Gastrocnemius medialis (tissue), 4 donors: ENCODE results near the gene PRKG1. TPM values are rescaled to one million over a fixed set of nuclear protein-coding genes. Genes with fewer than 3 reads are reported as not detected.
"Not testable (repeated sequence)": the region's sequence is repeated elsewhere in the genome, so short reads cannot be mapped to it uniquely, and the experiment has no call there.

ENCODE experiments used
- ATAC-seq, 2 donors: fragments of 150-250 bp; one replicate each; pipeline ENCODE4 v1.9.1; 2016
- DNase-seq, 2 donors: peaks; one replicate each; pipeline ENCODE4 v3.0.0-alpha.2; 2019
- H3K27ac ChIP-seq, 4 donors: fragments of 200-600 bp; sonication (generic); 1 replicate in 1 of 4; 2 replicates in 3 of 4; pipeline ENCODE4 v1.5.1; 2016 to 2018; ENCODE audit warnings: mild to moderate bottlenecking in 2 of 4, moderate library complexity in 1 of 4
- H3K27me3 ChIP-seq, 3 donors: fragments of 200-600 bp; sonication (generic) in 2 of 3; 1 replicate in 1 of 3; 2 replicates in 2 of 3; pipeline versions ENCODE4 v1.5.1 to v1.6.0; 2016 to 2019; ENCODE audit warnings: mild to moderate bottlenecking in 1 of 3, moderate library complexity in 1 of 3
- H3K36me3 ChIP-seq, 2 donors: fragments of 200-600 bp; sonication (generic) in 1 of 2; one replicate each; pipeline ENCODE4 v1.5.1; 2017 to 2018
- H3K4me1 ChIP-seq, 2 donors: fragments of 200-600 bp; sonication (generic) in 1 of 2; one replicate each; pipeline ENCODE4 v1.5.1; 2016 to 2017; ENCODE audit warnings: mild to moderate bottlenecking in 2 of 2
- H3K4me3 ChIP-seq, 4 donors: fragments of 200-600 bp; sonication (generic) in 3 of 4; 1 replicate in 1 of 4; 2 replicates in 3 of 4; pipeline ENCODE4 v1.5.1; 2016 to 2019; ENCODE audit warnings: mild to moderate bottlenecking in 2 of 4
- H3K9me3 ChIP-seq, 3 donors: fragments of 200-600 bp; sonication (generic) in 2 of 3; 1 replicate in 1 of 3; 2 replicates in 2 of 3; pipeline ENCODE4 v1.5.1; 2016 to 2019
- CTCF ChIP-seq, 5 experiments: fragments of 450-650 bp in 3 of 5; fragments of 200-600 bp in 2 of 5; sonication (generic) in 2 of 5; IDR thresholded peaks in 4 of 5; conservative IDR thresholded peaks in 1 of 5; 1 replicate in 4 of 5; 2 replicates in 1 of 5; pipeline ENCODE4 v1.5.1; 2016 to 2019; ENCODE audit warnings: antibody characterized with exemption in 5 of 5, mild to moderate bottlenecking in 3 of 5, moderate library complexity in 3 of 5
- POLR2A ChIP-seq, 2 donors: fragments of 450-650 bp; IDR thresholded peaks; one replicate each; pipeline ENCODE4 v1.6.1; 2017; ENCODE audit warnings: antibody characterized with exemption in 2 of 2, mild to moderate bottlenecking in 2 of 2, moderate library complexity in 2 of 2
- in situ Hi-C, 4 donors: fragments of 200-750 bp; cut with MboI; loops; one replicate each; pipeline versions ENCODE4 v1.15.0 to v1.8.0; 2017; ENCODE audit warnings: low sequenced_read_pairs in 4 of 4
- intact Hi-C: fragments of 100-400 bp; cut with DNase I; formaldehyde crosslinking; loops from one replicate; pipeline ENCODE4 v1.15.1; 2023; ENCODE audit warnings: low total_unique reads
- total RNA-seq, 4 donors: library from RNA; depleted of rRNA; stranded (reverse); fragments of >200 nt; gene quantifications; one replicate each; pipeline versions ENCODE4 v1.1.0 to v1.2.3, GENCODE V29; 2016

Gene PRKG1
- total RNA-seq, 4 donors from 2014 or later = 10.4 to 39.4 (median 25.1) TPM

- TF ChIP-seq CTCF (IDR thresholded peaks at IDR 0.05 in 4 of 5, conservative IDR thresholded peaks at IDR 0.05 in 1 of 5) (no peak), POLR2A (IDR thresholded peaks at IDR 0.05) (no peak)
- Histone ChIP-seq H3K27ac (no peak overlapping the region), H3K9me3 (no peaks in the 10 kb centered on the region), H3K4me3 (no peak overlapping the region), H3K27me3 (no peaks in the 10 kb centered on the region), H3K4me1 (no peaks in the 10 kb centered on the region), H3K36me3 (no peaks in the 10 kb centered on the region)
- intact Hi-C loops = no loop called here
- in situ Hi-C loops = no loop called here
- DNase-seq (no peak), ATAC-seq (no peak)
Measured at GRCh38 chr10:51272555-51272954, 198.3 kb downstream of the PRKG1 start.

GRCh38 chr10:51273574-51273973 is 199.3 kb downstream of the PRKG1 start:
- intact Hi-C loops (no loop called here), in situ Hi-C loops (no loop called here)
- TF ChIP-seq CTCF (IDR thresholded peaks at IDR 0.05 in 4 of 5, conservative IDR thresholded peaks at IDR 0.05 in 1 of 5) (no peak), POLR2A (IDR thresholded peaks at IDR 0.05) (no peak)
- H3K9me3 ChIP-seq = no peaks in the 10 kb centered on the region
- H3K27ac ChIP-seq = no peak overlapping the region
- ATAC-seq (no peak), DNase-seq (no peak)
- no peaks in the 10 kb centered on the region for H3K4me1 ChIP-seq
- no peaks in the 10 kb centered on the region for H3K27me3 ChIP-seq
- no peaks in the 10 kb centered on the region for H3K36me3 ChIP-seq
- H3K4me3 ChIP-seq = no peak overlapping the region

GRCh38 chr10:51276097-51276496 is 201.8 kb downstream of the PRKG1 start:
- intact Hi-C loops = not testable (repeated sequence)

GRCh38 chr10:51281387-51281786 is 207.1 kb downstream of the PRKG1 start:
- H3K27ac ChIP-seq, H3K9me3 ChIP-seq, intact Hi-C loops, ATAC-seq, H3K36me3 ChIP-seq, H3K4me1 ChIP-seq, DNase-seq, in situ Hi-C loops, H3K27me3 ChIP-seq, H3K4me3 ChIP-seq: not testable (repeated sequence)

More at GRCh38 chr10:51276097-51276496, 201.8 kb downstream of the PRKG1 start:
- H3K27ac ChIP-seq, H3K4me1 ChIP-seq, H3K4me3 ChIP-seq, ATAC-seq, H3K36me3 ChIP-seq, in situ Hi-C loops, DNase-seq, H3K9me3 ChIP-seq, H3K27me3 ChIP-seq: not testable (repeated sequence)

GRCh38 chr10:51285601-51286000 is 211.3 kb downstream of the PRKG1 start:
- in situ Hi-C loops = no loop called here
- peaks cover 0 to 2% of the 10 kb centered on the region in 2 donors for H3K4me1 ChIP-seq
- no peaks in the 10 kb centered on the region for H3K9me3 ChIP-seq
- TF ChIP-seq CTCF (IDR thresholded peaks at IDR 0.05 in 4 of 5, conservative IDR thresholded peaks at IDR 0.05 in 1 of 5) (no peak), POLR2A (IDR thresholded peaks at IDR 0.05) (no peak)
- ATAC-seq (no peak), DNase-seq (no peak)
- H3K27ac ChIP-seq = no peak overlapping the region
- no peak overlapping the region for H3K4me3 ChIP-seq
- H3K27me3 ChIP-seq = no peaks in the 10 kb centered on the region
- H3K36me3 ChIP-seq = no peaks in the 10 kb centered on the region
- intact Hi-C loops = no loop called here

GRCh38 chr10:51288511-51288910 is 214.2 kb downstream of the PRKG1 start:
- H3K9me3 ChIP-seq = no peaks in the 10 kb centered on the region
- no peak overlapping the region for H3K4me3 ChIP-seq
- intact Hi-C loops = no loop called here
- no peaks in the 10 kb centered on the region for H3K27me3 ChIP-seq
- ATAC-seq (no peak), DNase-seq (no peak)
- in situ Hi-C loops = no loop called here
- H3K4me1 ChIP-seq = peaks cover 15 to 16% of the 10 kb centered on the region in 2 donors
- TF ChIP-seq POLR2A (IDR thresholded peaks at IDR 0.05) (no peak), CTCF (IDR thresholded peaks at IDR 0.05 in 4 of 5, conservative IDR thresholded peaks at IDR 0.05 in 1 of 5) (no peak)
- no peaks in the 10 kb centered on the region for H3K36me3 ChIP-seq
- H3K27ac ChIP-seq = no peak overlapping the region
